Left cardiac atrium (tissue), 4 donors: ENCODE results near the gene BMAL2. TPM values are rescaled to one million over a fixed set of nuclear protein-coding genes. Genes with fewer than 3 reads are reported as not detected.

ENCODE experiments used
- ATAC-seq, 2 donors: fragments of 200-7000 bp; cut with Tn5 transposase; one replicate each; pipeline ENCODE4 v1.9.1; 2020; ENCODE audit warnings: mild to moderate bottlenecking in 2 of 2, moderate library complexity in 2 of 2
- DNase-seq: peaks from one replicate; pipeline ENCODE4 v3.0.0-alpha.2; 2020
- intact Hi-C, 2 donors: fragments of 100-400 bp; cut with DNase I; formaldehyde crosslinking; loops; one replicate each; pipeline versions ENCODE4 v1.14.1 to v1.15.1; 2022 to 2023
- total RNA-seq, 2 donors: library from RNA; stranded (reverse); fragmentation: NEBNext Ultra II Directional; extraction: Animal tissue kit (Norgen Biotek cat#: 25700); gene quantifications; one replicate each; pipeline ENCODE4 v1.2.1, GENCODE V29; 2021
- donor health status: DM: no; HTN: yes; CAD: no.
- donor health status: DM: no; HTN: yes; CAD: no; lungs with severe emphysema.
- donor health status: DM: yes; HTN: yes; CAD: no.
- donor health status: Dilated cardiomyopathy.

BMAL2 gene
- total RNA-seq, 2 donors from 2014 or later, result 1.3 to 4.8 TPM

- ATAC-seq (no peak), DNase-seq (no peak)
- intact Hi-C loops, result loop anchor here (5.0 to 10.0 kb wide), 4 partner anchors 55 to 285 kb away; partner anchors contain the start of gene MED21 (in 1 of the 2)
These were observed 22.7 kb upstream of the BMAL2 start for GRCh38 chr12:27309995-27310315.

GRCh38 chr12:27316947-27317346 is 15.7 kb upstream of the BMAL2 start:
- intact Hi-C loops, result loop anchor here in 1 of 2 donors (10.0 kb wide), 1 partner anchor 292 kb away; the partner anchor contains the start of gene MED21
- ATAC-seq, result no peak
- DNase-seq, result no peak

GRCh38 chr12:27319409-27319808 is 13.2 kb upstream of the BMAL2 start:
- DNase-seq, result no peak
- ATAC-seq, result peak in 1 of 2 donors; percentile 36
- intact Hi-C loops, result loop anchor here in 1 of 2 donors (10.0 kb wide), 1 partner anchor 295 kb away; the partner anchor contains the start of gene MED21

- peak in 1 of 2 donors; percentile 22 for ATAC-seq
- intact Hi-C loops, result loop anchor here in 1 of 2 donors (10.0 kb wide), 1 partner anchor 295 kb away; the partner anchor contains the start of gene MED21
- DNase-seq, result no peak
These were observed 12.8 kb upstream of the BMAL2 start for GRCh38 chr12:27319848-27320247.

- intact Hi-C loops, result no loop called here
- ATAC-seq, result no peak
- no peak for DNase-seq
These were observed 8.1 kb upstream of the BMAL2 start for GRCh38 chr12:27324530-27324929.

DNA sequence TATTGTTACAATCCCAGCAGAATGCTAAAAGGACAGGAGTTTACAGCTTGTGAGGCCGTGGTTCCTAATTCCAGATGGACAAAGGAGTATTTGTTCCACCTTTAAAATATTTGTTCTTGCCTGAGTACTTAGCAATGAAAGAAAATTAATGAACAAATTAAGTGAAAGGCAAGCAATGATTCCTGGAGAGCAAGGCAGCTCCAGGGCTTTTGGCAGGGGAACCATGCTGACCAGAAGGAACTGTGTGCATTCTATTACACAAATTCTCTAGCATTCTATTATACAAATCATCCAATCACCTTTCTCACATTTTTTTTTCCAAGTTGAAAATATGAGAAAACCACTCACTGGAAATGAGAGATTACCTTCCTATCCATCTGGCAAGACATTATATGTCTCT is 1.8 kb upstream of the BMAL2 start:
- ATAC-seq (no peak), DNase-seq (no peak)
- intact Hi-C loops, result loop anchor here in 1 of 2 donors (10.0 kb wide), 1 partner anchor 324 kb away; no protein-coding TSS in a partner anchor

DNA sequence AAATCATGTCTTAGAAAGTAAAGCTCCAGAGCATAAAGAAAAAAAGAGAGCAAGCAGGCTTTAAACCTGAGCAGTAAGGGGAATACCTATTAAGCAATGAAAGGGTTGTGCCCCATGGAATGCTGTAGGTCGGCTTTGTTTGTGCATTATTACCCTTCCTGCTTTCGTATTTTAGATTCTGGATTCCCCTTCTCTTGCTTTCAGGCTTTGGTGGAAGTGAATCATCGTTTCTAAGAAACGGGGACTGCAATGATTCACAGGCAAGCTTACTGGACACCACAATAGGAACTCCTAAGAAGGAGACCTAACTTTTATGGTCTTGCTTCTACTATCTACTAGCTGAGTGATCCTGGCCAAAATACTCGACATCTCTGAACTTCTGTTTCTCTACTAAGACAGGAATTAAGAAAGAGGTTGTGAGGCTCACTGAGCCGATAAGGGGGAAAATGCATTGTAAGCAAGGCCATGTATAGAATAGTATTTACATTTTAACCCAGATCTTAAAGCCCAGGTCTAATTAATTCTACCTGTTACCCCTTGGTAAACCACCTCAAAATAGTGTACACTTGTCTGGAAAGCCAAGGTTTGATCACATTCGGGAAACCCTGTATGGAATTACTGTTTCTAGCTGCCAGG is 1.2 kb upstream of the BMAL2 start:
- intact Hi-C loops, result loop anchor here in 1 of 2 donors (10.0 kb wide), 1 partner anchor 323 kb away; no protein-coding TSS in a partner anchor
- peak in 1 of 2 donors; percentile 74 for ATAC-seq
- no peak for DNase-seq

DNA sequence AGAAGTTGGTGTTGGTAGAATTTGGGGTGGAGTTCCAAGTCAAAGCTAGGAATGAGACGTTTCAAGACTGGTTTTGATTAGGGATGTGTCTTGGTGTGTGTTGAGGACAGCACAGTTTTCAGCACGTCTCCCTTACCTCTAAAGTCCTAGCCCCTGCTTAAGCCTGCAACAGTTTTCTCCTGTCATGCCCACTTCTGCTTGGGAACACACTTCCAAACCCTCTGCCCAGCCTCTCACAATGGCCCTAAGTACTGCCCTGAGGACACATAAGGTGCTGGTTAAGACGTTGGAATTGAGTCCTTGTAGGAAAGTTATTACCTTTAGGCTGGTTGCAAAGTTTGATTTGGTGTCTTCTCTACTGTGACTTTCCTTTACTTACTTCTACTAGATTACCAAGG is 710 bp upstream of the BMAL2 start:
- intact Hi-C loops, result loop anchor here in 1 of 2 donors (10.0 kb wide), 1 partner anchor 323 kb away; no protein-coding TSS in a partner anchor
- ATAC-seq, result peak in 1 of 2 donors; percentile 9

DNA sequence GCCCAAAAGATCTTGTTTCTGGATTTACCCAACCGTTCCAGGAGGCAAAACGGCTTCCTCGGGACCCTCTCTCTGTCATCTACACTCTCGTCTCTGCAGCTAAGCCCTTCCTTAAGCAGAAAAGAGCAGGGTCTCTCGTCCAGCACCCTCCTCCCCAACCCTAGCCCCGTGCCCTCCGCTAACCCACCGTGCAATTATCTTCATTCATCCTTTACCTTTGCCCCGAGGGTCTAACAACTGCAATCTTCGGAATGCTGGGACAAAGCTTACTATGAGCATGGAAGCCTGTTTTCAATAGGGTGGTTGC is 276 bp upstream of the BMAL2 start:
- intact Hi-C loops, result loop anchor here in 1 of 2 donors (10.0 kb wide), 1 partner anchor 322 kb away; no protein-coding TSS in a partner anchor
- DNase-seq (no peak), ATAC-seq (no peak)

More for the DNA sequence above, 710 bp upstream of the BMAL2 start:
- DNase-seq, result no peak

- peak; percentile 3 to 42 for ATAC-seq
- DNase-seq, result peak; percentile 29
- intact Hi-C loops, result loop anchor here in 1 of 2 donors (10.0 kb wide), 1 partner anchor 321 kb away; no protein-coding TSS in a partner anchor
These were observed 870 bp downstream of the BMAL2 start for GRCh38 chr12:27333403-27334009.

GRCh38 chr12:27334042-27334720 is 1.5 kb downstream of the BMAL2 start:
- DNase-seq, result no peak
- intact Hi-C loops, result loop anchor here in 1 of 2 donors (10.0 kb wide), 1 partner anchor 321 kb away; no protein-coding TSS in a partner anchor
- ATAC-seq, result no peak

DNA sequence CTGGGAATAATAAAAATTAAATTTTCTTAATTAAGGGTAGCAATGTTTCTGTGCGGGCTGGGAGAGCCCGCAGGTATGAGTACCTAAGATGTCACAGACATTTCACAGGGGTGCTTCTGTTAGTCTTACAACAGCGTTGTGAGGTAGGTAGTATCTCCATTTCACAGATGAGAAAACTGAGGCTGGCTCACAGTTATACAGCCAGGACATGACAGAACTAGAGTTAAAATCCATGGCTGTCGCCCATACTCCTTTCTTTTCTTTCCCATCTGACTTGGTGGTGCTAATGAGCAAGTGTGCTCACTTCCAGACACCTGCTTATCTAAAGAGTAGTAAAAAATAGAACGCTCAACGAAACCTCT is 2.1 kb downstream of the BMAL2 start:
- DNase-seq, result no peak
- no peak for ATAC-seq
- intact Hi-C loops, result loop anchor here in 1 of 2 donors (10.0 kb wide), 1 partner anchor 320 kb away; no protein-coding TSS in a partner anchor

DNA sequence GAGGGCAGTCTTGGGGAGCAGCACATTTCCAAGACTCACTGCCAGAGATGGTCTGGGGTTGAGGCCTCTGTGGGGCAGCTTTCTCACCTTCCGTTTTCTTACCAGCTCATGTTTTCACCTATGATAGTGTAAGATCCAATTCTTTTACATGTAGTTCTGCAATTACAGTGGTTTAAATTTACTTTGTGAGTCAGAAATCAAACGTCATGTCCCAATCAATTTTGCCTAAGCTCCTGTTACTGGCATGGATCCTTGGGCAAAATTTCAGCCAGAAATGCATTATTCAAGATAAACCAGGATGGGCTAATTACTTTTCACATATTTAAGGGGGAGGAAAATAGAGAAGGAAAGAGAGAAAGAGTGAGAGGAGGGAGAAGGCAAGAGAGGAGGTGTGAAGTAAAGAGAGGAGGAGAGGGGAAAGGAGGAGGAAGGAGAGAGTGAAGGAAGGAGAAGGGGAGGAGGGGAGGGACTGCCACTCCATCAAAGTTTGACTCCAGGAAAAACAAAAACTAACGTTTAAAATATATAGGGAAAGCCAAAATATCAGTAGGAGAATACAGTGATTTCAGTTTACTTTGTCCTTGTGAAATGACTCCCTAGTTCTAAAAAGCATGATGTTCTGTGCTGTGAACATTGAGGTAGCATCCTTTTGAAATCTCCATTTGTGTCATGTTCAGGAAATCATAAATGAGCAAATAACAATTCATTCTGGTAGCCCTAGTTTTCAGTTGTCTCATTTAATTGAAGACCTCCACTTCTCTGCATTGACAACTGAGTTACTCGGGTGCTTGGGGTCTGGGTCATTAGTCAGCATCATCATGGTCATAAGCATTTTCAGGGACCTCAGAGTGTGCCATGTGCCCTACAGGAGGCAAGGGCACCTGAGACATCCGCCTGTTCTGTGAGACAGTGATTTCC is 3.0 kb downstream of the BMAL2 start:
- DNase-seq (no peak), ATAC-seq (no peak)
- intact Hi-C loops, result loop anchor here in 1 of 2 donors (10.0 kb wide), 1 partner anchor 319 kb away; no protein-coding TSS in a partner anchor

- DNase-seq (no peak), ATAC-seq (no peak)
- intact Hi-C loops, result loop anchor here in 1 of 2 donors (10.0 kb wide), 1 partner anchor 319 kb away; no protein-coding TSS in a partner anchor
These were observed 3.6 kb downstream of the BMAL2 start for GRCh38 chr12:27336282-27336653.

DNA sequence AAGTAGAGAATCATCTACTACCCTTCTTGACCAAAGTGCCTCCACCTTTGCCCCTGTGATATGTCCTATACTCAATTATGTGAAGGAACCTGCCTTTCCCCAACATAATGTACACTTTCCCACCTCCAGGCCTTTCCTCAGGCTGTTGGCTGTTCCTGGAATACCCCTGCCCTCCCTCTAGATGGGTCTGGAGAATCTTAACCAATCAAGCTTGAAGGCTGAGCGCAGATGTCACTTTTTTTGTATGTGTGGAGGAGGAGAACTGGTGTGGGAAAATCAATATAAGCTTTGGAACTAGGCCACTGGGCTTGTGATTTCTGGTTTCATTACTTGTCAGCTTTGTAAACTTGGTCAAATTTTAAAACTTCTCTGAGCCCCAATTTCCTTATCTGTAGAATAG is 4.7 kb downstream of the BMAL2 start:
- intact Hi-C loops, result loop anchor here in 1 of 2 donors (10.0 kb wide), 1 partner anchor 317 kb away; no protein-coding TSS in a partner anchor
- no peak for DNase-seq

DNA sequence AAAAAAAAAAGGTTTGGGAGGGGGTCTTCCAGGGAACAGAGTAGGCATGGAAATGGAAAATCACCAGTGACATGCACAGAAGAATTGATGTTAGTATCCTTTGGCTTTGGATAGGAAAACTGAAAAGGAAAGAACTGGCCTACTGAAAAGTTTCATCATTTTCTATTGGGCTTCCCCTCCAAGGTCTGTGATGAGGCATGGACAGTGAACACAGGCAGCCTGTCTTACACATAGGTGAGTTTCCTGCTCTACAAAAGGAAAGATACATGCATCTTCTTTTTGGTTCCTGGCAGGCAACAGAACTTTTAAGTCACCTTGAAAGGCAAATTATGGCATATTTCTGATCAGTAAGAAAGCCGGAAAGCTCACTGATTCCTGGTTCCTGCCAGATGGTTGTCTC is 5.8 kb downstream of the BMAL2 start:
- intact Hi-C loops, result loop anchor here in 1 of 2 donors (10.0 kb wide), 1 partner anchor 316 kb away; no protein-coding TSS in a partner anchor
- no peak for DNase-seq
- ATAC-seq, result no peak

More for the DNA sequence above, 4.7 kb downstream of the BMAL2 start:
- ATAC-seq, result no peak

DNA sequence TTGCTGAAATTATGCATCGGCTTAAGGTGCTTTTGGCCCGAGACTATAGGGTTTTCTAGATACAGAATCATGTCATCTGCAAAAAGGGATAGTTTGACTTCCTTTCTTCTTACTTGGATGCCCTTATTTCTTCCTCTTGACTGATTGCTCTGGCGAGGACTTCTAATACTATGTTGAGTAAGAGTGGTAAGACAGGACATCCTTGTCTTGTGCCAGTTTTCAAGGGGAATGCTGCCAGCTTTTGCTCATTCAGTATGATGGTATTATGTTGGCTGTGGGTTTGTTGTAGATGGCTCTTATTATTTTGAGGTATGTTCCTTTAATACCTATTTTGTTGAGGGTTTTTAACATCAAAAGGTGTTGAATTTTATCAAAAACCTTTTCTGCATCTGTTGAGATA is 8.3 kb downstream of the BMAL2 start:
- intact Hi-C loops, result no loop called here
- DNase-seq (no peak), ATAC-seq (no peak)

DNA sequence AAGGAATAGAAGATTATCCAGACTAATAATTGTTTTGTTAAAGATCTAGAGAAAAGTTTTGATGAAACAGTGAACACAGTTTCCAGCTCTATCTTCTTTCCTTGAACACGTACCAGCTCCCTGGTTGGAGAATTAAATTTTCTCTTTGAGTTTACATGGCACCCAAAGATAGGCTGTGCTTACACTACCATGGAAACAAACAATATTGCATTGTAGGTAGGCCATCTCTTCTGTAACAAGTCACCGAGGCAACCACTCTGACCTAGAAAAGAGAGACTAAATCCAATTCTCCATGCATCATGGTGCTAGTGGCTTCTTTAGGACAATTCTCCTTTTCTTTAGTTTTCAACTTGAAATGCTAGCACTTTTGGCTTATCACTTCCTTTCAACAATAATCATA is 9.9 kb downstream of the BMAL2 start:
- intact Hi-C loops, result no loop called here
- DNase-seq, result no peak
- ATAC-seq, result no peak
